T-helper 9 cell (primary cell): ENCODE results near the gene RASSF3.
"Not testable (repeated sequence)": the region's sequence is repeated elsewhere in the genome, so short reads cannot be mapped to it uniquely, and the experiment has no call there.

Experiments used
- DNase-seq: peaks from one replicate; pipeline ENCODE4 v3.0.0-alpha.2; 2020
- total RNA-seq, 2 donors: gene quantifications; one replicate each; lab custom pipeline; 2026; lab: John Stamatoyannopoulos, UW

The RASSF3 gene, protein sequence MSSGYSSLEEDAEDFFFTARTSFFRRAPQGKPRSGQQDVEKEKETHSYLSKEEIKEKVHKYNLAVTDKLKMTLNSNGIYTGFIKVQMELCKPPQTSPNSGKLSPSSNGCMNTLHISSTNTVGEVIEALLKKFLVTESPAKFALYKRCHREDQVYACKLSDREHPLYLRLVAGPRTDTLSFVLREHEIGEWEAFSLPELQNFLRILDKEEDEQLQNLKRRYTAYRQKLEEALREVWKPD
- total RNA-seq, result 155 to 211 reads per million in 2 donors

DNA sequence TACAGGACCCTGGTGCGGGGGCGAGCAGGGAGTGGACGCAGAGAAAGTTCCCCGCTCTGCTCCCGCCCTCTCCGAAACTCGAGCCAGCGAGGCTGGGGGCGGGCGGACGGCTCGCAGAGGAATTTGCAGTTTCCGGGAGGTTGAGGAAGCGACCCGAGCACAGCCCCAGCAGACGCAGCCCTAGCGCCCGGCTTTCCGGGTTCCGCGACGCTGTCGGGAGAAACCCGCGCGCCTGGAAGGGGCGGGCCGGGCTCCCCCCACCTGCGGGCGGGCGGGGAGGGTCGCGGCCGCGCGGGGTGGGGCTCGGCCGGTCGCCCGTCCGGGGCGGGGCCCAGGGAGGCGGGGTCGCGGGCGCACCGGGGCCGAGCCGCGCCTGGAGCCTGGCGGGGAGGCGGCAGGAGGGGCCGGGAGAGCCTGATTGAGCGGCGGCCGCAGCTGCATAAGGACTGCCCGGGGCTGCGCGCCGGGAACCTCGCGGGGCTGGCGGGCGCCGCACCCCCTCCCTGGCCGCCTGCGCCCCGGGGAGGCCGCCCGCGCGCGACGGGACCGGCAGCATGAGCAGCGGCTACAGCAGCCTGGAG lies at the start of gene RASSF3:
Gene RASSF3, plus strand, starts transcription at position 417 of the 581 bp plus-strand sequence. Its CDS starts 138 bp downstream, at position 555.
- peak; percentile 72 for DNase-seq

DNA sequence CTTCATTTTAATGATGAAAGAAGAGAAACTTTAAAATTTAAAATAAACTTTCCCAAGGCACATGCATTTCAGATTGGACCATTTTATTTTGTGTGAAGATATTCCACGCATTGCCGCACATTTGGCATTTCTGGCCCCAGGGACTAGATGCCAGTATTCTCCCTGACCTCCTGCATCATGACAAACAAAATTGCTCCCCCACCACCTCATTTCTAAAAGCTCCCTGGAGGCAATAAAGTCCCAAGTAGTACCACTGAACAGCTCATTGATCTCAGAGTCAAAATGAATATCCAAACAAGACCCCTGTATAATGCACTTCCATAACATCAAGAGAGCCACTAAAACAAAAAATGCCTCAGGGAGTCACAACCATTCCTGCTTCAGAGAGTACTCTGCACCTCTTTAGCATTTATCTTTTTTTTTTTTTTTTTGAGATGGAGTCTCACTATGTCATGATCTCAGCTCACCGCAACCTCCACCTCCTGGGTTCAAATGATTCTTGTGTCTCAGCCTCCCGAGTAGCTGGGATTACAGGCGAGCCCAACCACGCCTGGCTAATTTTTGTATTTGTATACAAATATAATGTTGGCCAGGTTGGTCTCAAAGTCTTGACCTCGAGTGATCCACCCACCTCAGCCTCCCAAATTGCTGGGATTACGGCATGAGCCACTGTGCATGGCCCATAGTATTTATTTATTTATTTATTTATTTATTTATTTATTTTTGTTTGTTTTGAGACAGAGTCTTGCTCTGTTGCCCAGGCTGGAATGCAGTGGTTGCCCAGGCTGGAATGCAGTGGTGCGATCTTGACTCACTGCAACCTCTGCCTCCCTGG lies 48.8 kb upstream of the RASSF3 start:
- DNase-seq, result no peak

DNA sequence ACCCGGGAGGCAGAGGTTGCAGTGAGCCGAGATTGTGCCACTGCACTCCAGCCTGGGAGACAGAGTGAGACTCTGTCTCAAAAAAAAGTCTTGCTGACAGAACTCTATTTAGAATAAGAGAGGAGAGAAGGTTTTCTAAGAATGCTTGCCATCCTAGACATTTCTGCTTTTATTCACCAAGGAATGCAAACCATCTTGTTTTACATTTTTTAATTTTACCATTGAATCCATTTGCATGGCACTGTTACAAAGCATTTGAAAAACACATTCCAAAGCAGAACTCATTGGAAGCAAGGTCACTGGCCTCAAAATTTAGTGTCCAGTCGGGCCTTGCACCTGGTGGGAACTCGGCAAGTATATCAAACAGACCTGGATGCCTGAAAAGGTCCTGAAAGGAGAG lies 44.2 kb upstream of the RASSF3 start:
- no peak for DNase-seq

DNA sequence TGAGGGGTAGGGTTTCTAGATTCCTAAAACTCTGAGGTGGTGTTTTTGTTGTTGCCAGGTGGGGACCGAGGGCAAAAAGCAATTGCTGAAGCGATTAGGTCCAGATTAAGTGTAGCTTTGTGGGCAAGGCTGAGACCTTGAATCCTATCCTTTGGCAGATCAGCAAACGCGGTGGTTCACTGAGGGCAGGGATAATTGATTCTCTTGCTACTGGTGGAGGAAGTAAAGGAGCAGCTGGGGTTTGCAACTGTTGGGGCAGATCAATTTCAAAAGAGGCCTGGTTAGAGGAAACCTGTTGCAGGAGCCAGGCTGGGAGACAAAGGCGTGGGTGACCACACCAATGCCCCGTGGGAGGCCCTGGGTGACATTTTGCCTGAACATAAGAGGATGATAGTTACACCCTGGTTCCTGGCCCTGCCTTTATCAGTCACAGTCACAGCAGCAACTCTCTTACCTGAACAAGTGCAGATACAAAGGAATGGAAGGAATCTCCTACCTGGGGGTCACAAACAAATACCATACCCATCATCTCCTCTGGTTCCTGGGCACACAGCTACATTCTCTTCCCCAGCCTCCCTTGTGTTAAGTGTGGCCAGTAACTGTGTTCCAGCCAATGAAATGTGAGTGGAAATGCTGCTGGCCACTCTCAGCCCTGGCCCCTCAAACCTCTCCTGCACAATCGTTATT lies 43.3 kb upstream of the RASSF3 start:
- no peak for DNase-seq

DNA sequence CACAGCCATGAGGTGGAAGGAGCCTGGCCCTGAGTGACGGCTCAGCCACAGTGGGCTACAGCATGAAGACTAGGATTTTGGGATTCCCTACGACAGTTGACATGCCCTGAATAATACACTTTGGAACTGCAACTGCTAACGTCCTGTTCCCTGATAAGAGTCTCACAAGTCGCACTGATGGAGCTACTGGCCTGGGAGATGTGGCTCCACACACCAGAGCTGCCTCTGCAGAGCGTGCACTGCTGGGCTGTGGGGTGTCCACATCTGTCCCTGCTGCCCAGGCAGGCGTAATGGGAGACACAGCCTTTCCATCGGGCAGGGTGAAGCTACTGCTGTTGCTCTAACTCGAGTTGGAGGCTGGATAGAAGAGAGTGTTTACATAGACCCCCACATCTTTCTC lies 42.7 kb upstream of the RASSF3 start:
- no peak for DNase-seq

DNA sequence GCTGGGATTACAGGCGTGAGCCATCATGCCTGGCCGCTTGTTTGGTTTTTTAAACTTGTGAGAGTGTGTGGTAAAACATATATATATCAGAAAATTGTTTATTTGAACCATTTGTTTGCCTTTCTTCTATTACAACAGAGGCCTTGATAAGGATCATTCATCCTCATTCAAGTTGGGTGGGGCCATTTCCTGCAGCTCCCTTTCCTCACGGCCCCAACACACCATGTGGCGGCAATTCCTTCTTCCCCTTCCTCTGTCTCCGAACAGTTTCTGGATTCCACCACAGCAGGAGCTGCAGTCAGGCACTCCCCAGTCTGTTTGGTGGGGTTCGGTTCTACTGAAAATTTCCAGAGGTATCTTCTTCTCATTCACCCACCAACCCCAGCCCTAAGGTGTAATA lies 42.0 kb upstream of the RASSF3 start:
- DNase-seq, result no peak

DNA sequence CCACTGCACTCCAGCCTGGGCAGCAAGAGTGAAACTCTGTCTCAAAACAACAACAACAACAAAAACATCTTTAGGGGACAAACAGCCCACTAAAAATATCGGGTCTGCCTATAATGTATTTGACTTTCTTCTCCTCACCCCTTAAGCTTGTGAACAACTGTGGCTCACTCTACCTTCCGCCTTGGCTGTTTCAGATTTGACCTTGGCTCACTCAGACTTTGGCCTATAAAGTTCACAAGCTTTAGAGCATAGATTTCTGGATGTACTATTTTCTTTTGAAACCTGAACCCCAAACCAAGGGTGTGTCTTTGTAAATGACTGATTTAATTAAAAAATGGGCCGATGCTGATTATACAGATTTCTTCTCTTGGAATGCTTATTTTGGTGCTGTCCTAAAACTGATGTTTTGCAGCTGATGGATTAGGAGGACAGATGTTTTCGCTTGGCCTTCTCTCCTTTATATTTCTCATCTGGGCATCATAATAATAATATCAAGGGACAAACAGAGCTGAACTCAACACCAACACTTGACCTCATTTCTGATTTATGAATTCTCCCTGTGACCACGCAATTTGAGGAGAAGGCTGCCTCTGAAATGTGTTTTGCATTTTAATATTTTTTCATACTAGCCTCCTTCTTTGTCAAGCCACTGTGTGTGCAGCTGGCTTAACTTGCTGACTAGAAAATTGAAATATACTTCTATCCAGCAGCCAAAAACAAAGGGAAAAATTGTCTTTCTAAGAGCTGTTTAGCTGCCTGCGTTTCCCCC lies 40.2 kb upstream of the RASSF3 start:
- DNase-seq, result no peak

DNA sequence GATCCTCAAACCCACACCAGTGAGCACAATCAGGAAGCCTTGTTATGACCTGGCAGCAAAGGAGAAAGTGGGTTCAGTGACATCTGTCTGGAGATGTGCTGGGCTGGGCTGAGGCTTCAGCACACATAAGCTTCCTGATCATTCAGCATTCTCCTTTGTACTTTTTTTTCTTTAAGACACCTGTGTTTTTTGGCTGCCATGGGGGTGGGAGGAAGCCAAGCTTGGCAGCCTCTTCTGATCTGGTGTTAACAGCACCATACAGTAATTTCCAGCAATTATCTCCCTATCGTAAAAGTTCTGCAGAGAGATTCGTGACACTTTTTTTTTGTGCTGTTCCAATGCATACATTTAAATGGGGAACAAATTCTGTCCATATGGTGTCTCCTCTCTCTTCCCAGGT lies 38.9 kb upstream of the RASSF3 start:
- no peak for DNase-seq

DNA sequence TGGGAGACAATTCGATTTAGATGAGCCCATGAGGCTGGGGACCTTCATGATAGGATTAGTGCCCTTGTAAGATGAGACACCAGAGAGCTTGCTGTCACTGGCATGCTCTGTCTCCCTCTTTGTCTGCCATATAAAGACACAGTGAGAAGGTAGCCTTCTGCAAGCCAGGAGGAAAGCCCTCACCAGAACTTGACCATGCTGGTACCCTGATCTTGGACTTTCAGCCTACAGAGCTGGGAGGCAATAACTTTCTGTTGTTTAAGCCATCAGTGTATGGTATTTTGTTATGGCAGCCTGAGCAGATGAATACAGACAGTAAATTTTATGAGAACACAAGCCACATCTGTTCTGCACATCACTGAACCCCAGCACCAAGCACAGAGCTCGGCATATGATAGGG lies 38.1 kb upstream of the RASSF3 start:
- no peak for DNase-seq

DNA sequence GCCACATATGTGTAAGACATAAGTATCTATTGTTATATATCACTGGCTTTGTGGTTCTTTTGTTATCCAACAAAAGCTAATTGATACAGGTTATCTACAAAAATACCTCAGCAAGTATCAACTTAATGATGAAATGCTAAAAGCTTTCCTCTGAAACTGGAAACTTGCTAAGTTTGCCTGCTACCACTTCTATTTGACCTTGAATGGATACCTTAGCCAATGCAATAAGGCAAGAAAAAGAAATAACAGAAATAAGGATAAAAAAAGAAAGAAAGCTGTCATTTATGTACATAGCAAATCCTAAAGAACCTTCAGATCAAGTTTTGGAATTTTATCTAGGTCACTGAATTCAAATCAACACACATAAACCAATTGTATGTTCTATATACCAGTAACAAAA lies 35.5 kb upstream of the RASSF3 start:
- DNase-seq, result no peak

DNA sequence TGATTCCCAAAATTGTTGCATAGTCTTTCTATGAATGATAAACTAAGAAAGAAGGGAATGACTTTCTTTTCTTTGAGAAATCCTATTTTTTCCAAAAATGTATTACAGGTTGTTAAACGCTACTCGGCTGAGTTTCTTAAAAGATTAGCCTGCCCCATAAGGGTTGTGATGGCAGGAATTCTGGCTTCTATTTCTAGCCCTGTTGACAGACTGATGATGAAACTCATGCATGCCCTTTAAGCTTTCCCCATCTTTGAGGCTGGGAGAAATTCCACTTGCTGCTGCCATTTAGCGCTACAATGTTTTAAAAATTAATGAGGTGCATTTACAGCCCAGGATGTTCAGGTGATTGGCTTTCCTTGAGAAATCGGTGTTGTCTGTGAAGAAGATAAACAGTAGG lies 33.2 kb upstream of the RASSF3 start:
- DNase-seq, result no peak

DNA sequence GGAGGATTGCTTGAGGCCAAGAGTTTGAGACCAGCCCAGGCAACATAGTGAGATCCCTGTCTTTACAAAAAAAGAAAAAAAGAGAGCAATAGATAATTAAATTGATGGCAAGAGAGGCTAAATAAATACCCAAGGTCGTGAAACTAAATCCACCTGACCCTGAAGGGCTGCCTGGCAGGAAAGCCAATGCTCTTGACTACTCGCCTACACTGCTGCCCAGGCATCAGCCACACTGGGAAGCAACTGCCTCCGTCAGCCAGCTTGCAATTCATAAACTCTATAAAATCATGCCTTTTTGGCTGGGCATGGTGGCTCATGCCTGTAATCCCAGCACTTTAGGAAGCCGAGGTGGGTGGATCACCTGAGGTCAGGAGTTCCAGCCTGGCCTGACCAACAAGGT lies 31.7 kb upstream of the RASSF3 start:
- no peak for DNase-seq

DNA sequence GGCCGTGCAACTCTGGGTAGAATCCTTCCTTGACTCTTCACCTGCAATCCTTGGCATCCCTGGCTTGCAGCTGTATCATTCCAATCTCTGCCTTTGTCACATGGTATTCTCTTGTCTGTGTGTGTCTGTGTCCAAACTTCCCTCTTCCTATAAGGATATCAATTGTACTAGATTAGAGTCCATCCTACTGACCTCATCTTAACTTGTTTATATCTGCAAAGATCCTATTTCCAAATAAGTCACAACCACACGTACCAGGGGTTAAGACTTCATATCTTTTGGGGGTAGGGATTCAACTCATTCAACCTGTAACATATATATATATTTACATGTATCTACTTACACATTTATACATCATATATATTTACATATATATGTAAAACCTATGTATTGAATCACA lies 29.6 kb upstream of the RASSF3 start:
- no peak for DNase-seq

DNA sequence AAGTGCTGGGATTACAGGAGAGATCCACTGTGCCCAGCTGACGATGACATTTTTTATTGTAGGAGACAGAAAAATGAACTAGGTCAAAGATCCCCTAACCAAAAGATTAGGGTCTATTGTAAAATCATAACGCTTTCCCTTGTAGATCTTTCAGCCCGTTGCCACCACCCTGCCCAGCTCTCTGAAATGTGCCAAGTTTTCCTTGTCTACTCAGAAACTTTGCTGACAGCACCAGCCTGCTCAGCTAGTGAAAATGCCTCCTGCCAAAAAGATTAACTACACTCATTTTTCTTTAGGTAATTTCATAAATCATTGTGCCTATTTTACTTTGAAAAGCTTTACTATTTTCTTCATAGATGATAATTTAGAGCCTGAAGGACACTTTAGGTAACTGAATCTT lies 28.2 kb upstream of the RASSF3 start:
- no peak for DNase-seq

DNA sequence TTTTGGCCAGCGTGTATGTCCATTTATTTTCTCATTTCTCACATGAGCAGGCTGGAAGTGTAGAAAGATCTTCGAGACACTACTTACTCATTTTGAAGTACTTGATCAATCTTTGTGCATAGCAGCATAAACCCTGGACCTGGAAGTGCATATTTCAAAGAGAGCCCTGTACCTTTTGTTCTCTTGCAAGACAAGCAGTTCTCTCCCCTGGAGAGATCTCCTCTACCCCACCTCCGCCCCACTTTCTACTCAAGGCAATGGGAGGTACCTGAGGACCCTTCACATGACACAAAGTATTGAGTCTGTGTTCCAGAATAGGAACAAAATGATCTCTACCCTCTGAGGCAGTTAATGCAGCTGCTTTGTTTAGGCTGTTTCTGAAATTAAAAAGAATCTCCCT lies 27.4 kb upstream of the RASSF3 start:
- no peak for DNase-seq

DNA sequence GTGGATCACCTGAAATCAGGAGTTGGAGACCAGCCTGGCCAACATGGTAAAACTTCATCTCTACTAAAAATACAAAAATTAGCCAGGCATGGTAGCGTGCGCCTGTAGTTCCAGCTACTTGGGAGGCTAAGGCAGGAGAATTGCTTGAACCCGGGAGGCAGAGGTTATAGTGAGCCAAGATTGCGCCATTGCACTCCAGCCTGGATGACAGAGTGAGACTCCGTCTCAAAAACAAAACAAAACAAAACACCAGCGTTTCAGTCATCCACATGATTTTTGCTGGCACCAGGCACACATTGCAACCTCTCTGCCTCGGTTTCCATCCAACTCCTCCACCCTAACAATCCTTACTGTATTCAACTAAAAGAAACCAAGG lies 26.9 kb upstream of the RASSF3 start:
- DNase-seq, result not testable (repeated sequence)

DNA sequence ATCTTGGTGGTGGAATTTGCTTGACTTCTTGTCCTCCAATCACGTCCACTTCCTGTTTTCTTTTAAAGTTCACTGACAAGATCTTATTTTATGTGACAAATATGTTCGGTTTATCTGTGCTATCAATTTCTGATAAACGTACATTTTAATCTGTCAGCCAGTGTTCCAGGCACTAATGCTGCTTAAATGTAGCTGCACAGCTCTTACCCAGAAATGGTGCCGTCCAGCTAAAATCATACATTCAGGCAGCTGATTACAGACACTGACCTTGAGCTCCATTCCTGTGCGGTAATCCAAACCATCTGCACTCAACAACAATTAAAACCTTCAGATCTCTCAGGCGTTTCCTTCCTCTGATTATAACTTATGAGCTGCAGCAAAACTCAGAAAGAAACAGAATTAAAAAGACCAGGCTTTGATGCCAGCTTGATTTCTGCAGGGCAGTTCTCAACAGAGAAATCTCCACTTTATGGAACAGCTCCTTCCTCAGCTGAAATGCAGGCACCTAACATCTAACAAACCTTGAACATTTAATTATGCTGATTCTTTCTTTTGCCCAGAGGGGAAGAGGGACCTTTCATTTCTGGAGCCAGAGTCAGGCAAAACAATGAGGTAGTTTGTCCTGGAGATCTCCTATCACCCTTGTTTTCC lies 26.4 kb upstream of the RASSF3 start:
- no peak for DNase-seq

DNA sequence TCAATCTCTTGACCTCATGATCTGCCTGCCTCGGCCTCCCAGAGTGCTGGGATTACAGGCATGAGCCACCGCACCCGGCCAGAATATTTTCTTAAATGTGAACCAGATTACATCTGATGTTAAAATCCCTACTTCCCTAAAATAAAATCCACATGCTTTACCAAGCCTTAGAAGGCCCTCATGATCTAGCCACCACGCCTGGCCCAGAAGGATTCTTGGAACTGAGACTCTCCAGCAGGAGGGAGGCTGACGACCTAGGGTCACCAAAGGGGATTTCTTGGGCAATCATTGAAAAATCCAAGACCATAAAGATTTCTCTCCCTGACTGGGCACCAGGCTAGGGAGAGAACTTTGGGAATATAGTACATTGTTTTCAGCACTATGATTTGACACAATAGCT lies 25.2 kb upstream of the RASSF3 start:
- no peak for DNase-seq

DNA sequence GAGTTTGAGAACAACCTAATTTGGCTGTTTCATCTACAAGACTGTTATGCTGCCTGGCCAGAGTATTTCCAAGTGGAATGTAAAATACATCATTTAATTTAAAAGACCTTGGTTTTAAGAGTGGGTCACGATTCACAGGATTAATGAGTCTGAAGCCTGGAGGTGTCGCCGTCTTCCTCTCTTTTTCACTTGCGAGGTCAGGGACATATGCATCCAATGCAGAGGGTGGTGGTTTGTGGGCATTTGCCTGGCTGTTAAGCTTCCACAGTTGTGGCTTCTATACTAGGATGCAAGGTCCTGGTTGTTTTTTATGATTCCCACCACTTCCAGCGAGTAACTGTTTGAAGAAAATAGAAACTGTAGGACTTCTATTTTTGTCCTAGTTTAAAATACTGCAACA lies 22.8 kb upstream of the RASSF3 start:
- no peak for DNase-seq

DNA sequence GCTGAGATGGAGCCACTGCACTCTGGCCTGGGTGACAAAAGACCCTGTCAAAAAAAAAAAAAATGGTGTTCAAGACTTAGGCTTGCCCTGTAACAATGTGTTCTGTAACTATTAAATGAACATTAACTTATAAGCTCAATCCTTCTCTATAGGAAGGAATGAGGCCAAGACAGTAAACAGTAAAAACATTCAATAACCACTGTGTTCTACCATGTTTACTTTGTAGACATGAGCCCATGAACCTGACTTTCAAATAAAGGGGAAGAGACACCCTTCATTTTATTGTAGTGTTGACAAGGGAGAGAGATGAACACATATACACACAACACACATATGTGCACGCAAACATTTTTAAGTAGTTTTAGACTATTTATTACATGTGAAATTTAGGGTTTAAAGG lies 20.1 kb upstream of the RASSF3 start:
- DNase-seq, result no peak

DNA sequence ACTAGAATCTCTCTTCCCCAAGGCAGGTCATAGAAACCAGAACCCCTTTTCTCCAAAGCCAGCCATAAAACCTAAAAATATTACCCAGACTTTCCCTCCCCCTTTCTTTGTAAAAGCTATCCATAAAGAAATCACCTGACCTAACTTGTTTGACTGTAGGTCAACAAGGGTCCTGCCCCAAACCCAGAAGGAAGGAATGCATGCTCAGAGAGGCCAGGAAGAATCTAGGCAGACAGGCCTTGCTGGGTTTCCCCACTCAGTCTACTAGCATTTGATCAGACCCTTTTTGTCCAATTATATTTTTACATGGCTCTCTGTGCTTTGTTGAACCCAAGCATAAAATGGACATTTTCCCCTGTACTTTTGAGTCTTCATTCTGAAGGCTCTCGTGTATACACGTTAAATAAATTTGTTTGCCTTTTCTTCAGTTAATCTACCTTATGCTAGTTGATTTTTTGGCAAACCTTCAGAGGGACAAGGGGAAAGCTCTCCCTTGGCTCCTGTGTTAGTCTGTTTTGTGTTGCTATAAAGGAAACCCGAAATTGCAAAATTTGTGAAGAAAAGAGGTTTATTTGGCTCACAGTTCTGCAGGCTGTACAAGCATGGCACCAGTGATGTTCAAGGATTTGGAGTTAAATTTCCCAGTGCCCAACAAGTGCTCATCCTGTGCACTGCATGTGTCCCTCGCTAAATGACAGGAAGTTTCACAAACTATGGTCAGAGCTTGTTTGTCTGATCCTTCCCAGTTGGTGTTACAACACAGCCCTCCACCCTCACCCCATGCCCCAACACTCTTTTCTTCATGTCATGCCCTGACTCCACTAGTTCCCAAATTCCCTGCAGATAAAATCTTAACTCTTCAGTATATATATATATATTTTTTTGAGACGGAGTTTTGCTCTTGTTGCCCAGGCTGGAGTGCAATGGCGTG lies 14.2 kb upstream of the RASSF3 start:
- no peak for DNase-seq
